HCT116 (cell line): Measurements from ENCODE around the gene TMEM42. TPM values are rescaled to one million over a fixed set of nuclear protein-coding genes. Genes with fewer than 3 reads are reported as not detected.

ENCODE experiments used
- ATAC-seq: fragments of 200-7000 bp; cut with Tn5 transposase; 2 replicates; pipeline ENCODE4 v1.9.1; 2020; ENCODE audit warnings: mild to moderate bottlenecking, moderate library complexity
- BruUV-seq: library from RNA; stranded (reverse); fragments of 400-500 nt; replicated peaks from 2 replicates; lab custom pipeline; 2021; lab: Mats Ljungman, UMichigan
- CTCF ChIA-PET: fragments of 300-600 bp; sonication (Branson Sonifier 250); formaldehyde crosslinking; loops from one replicate; lab custom pipeline; 2021; ENCODE audit warnings: antibody characterized with exemption; lab: Charles Lee
- POLR2A ChIA-PET: fragments of 300-600, 350-600 bp; sonication (Branson Sonifier 250); formaldehyde crosslinking; loops from one replicate; lab custom pipeline; 2021; ENCODE audit warnings: antibody characterized with exemption; lab: Charles Lee
- RAD21 ChIA-PET, 2 experiments: fragments of 300-600 bp; sonication (Branson Sonifier 250); formaldehyde crosslinking; loops; one replicate each; lab custom pipeline; 2023; ENCODE audit warnings: low total read pairs in 2 of 2; ENCODE audit not compliant: uncharacterized antibody in 2 of 2, unreplicated experiment in 2 of 2, low non-redundant PET in 1 of 2; lab: Charles Lee
- DNase-seq: peaks from one replicate; pipeline ENCODE4 v3.0.0-alpha.2; 2010; ENCODE audit warnings: low read depth, low spot score
- H2AFZ ChIP-seq: fragments of 200-600 bp; shearing (Covaris generic), sonication (generic); 2 replicates; pipeline ENCODE4 v1.6.1; 2017; ENCODE audit warnings: low read depth, mixed run types, mixed read lengths, antibody characterized with exemption, low read length; ENCODE audit not compliant: poor library complexity, severe bottlenecking
- H3K27ac ChIP-seq: 2 replicates; pipeline ENCODE4 v1.5.1; 2012; ENCODE audit warnings: low read depth, low read length
- H3K27me3 ChIP-seq: fragments of 200-600 bp; sonication (generic); 2 replicates; pipeline ENCODE4 v1.6.1; 2016; ENCODE audit warnings: mixed run types, low read length, mixed read lengths; ENCODE audit not compliant: insufficient read depth
- H3K36me3 ChIP-seq, 2 experiments: fragments of 200-500 bp in 1 of 2; fragments of 200-600 bp in 1 of 2; sonication (Bioruptor generic) in 1 of 2; sonication (generic) in 1 of 2; 2 replicates each; pipeline versions ENCODE4 v1.5.1 to v1.6.1; 2014 to 2016; ENCODE audit warnings: low read length in 2 of 2, inconsistent platforms in 1 of 2, mixed read lengths in 1 of 2, mixed run types in 1 of 2; ENCODE audit not compliant: insufficient read depth in 2 of 2, control insufficient read depth in 1 of 2
- H3K4me1 ChIP-seq, 2 experiments: fragments of 200-600 bp in 1 of 2; sonication (generic) in 1 of 2; 2 replicates each; pipeline versions ENCODE4 v1.5.1 to v1.6.1; 2012 to 2017; ENCODE audit warnings: low read length in 2 of 2, inconsistent platforms in 1 of 2, mild to moderate bottlenecking in 1 of 2, mixed read lengths in 1 of 2, mixed run types in 1 of 2, moderate library complexity in 1 of 2; ENCODE audit not compliant: insufficient read depth in 2 of 2, control insufficient read depth in 1 of 2
- H3K4me2 ChIP-seq: fragments of 200-600 bp; sonication (generic); 2 replicates; pipeline ENCODE4 v1.6.1; 2017; ENCODE audit warnings: mixed run types, low read length, mixed read lengths
- H3K4me3 ChIP-seq, 2 experiments: fragments of 200-600 bp in 1 of 2; sonication (generic) in 1 of 2; replicated peaks in 1 of 2; 2 replicates each; pipeline ENCODE4 v1.5.1; 2011 to 2016; ENCODE audit warnings: low read length in 2 of 2, control low read depth in 1 of 2, low read depth in 1 of 2, mild to moderate bottlenecking in 1 of 2, mixed read lengths in 1 of 2, mixed run types in 1 of 2
- H3K79me2 ChIP-seq: fragments of 200-600 bp; sonication (generic); 2 replicates; pipeline ENCODE4 v1.6.1; 2017; ENCODE audit warnings: mild to moderate bottlenecking, mixed run types, low read length, moderate library complexity, mixed read lengths; ENCODE audit not compliant: insufficient read depth
- H3K9ac ChIP-seq: fragments of 200-600 bp; sonication (generic); 2 replicates; pipeline ENCODE4 v1.6.1; 2016; ENCODE audit warnings: low read length, mixed read lengths
- H3K9me2 ChIP-seq: fragments of 200-600 bp; sonication (generic), shearing (Covaris generic); 2 replicates; pipeline ENCODE4 v1.6.1; 2017; ENCODE audit warnings: mixed run types, mild to moderate bottlenecking, moderate library complexity; ENCODE audit not compliant: insufficient read depth
- H3K9me3 ChIP-seq, 2 experiments: fragments of 200-500 bp in 1 of 2; fragments of 200-600 bp in 1 of 2; sonication (Bioruptor generic) in 1 of 2; sonication (generic) in 1 of 2; 2 replicates each; pipeline ENCODE4 v1.6.1; 2014 to 2017; ENCODE audit warnings: low read length in 2 of 2, mixed read lengths in 2 of 2, inconsistent platforms in 1 of 2, low read depth in 1 of 2, mild to moderate bottlenecking in 1 of 2, mixed run types in 1 of 2, moderate library complexity in 1 of 2; ENCODE audit not compliant: control insufficient read depth in 1 of 2, insufficient read depth in 1 of 2
- H4K20me1 ChIP-seq: fragments of 200-600 bp; sonication (generic), shearing (Covaris generic); 2 replicates; pipeline ENCODE4 v1.6.1; 2017; ENCODE audit warnings: mixed run types, mild to moderate bottlenecking, moderate library complexity; ENCODE audit not compliant: insufficient read depth
- CBX3 ChIP-seq: IDR thresholded peaks from 2 replicates; pipeline ENCODE4 v1.6.1; 2012; ENCODE audit warnings: low read depth
- EZH2 ChIP-seq: fragments of 200-600 bp; sonication (generic); IDR thresholded peaks from 2 replicates; pipeline ENCODE4 v1.6.1; 2017; ENCODE audit warnings: antibody characterized with exemption, mixed run types
- FOSL1 ChIP-seq: IDR thresholded peaks from 2 replicates; pipeline ENCODE4 v1.6.1; 2012; ENCODE audit warnings: low read depth
- JUND ChIP-seq: IDR thresholded peaks from 2 replicates; pipeline ENCODE4 v1.6.1; 2012
- POLR2A ChIP-seq: IDR thresholded peaks from 2 replicates; pipeline ENCODE4 v1.7.0; 2011; ENCODE audit warnings: borderline replicate concordance; ENCODE audit not compliant: insufficient read depth, insufficient read length; ENCODE audit errors: extremely low read depth
- SP1 ChIP-seq: IDR thresholded peaks from 2 replicates; pipeline ENCODE4 v1.6.1; 2012; ENCODE audit warnings: low read depth
- ZFX ChIP-seq: fragments of 450-650 bp; IDR thresholded peaks from 2 replicates; pipeline ENCODE4 v1.6.1; 2017
- intact Hi-C: fragments of 100-400 bp; cut with micrococcal nuclease; formaldehyde crosslinking; loops from 2 replicates; pipeline ENCODE4 v1.10.0; 2022
- total RNA-seq: library from RNA; stranded (reverse); gene quantifications from one replicate; pipeline ENCODE4 v1.2.1, GENCODE V29; 2021; ENCODE audit not compliant: unreplicated experiment
- TF ChIP-seq, protein P1 (sequence below): IDR thresholded peaks from 2 replicates; pipeline ENCODE4 v1.6.1; 2012; ENCODE audit warnings: low read depth
- TF ChIP-seq, protein P2 (sequence below): IDR thresholded peaks from 2 replicates; pipeline ENCODE4 v1.6.1; 2012
- TF ChIP-seq, protein P3 (sequence below): IDR thresholded peaks from 2 replicates; pipeline ENCODE4 v1.6.1; 2012

The TMEM42 gene
- total RNA-seq, 1 experiment from 2014 or later = 13.9 TPM

DNA sequence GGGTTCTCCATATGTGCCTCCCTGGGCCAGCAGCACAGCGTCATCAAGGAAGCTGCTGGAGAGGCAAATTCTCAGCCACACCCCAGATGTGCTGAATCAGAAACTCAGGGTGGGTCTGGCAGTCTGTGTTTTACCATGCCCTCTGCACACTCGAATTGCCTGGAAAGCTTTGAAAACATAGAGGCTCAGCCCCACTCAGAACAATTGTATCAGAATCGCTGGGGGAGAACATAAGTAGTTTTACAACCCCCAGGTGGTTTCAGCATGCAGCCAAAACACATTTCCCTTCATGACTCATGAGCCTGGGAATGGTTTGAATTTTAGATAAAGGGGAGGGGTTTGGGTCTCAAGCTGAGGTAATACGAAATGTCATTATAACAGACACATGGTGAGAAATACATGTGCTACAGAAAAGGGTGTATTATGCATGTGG, 22.3 kb downstream of the TMEM42 start:
- Histone ChIP-seq H3K4me3 (peak overlapping the region in 1 of 2 experiments; percentile 16; a peak in 2 of 4 replicates), H3K9me3 (no peaks in the 10 kb centered on the region), H2AFZ (peak overlapping the region; percentile 64), H4K20me1 (no peaks in the 10 kb centered on the region), H3K27ac (peak overlapping the region; percentile 54), H3K9me2 (no peaks in the 10 kb centered on the region), H3K4me2 (peak overlapping the region; percentile 83), H3K36me3 (no peaks in the 10 kb centered on the region), H3K4me1 (peaks cover 40 to 51% of the 10 kb centered on the region in 2 experiments), H3K79me2 (no peaks in the 10 kb centered on the region), H3K9ac (peak overlapping the region; percentile 59), H3K27me3 (no peaks in the 10 kb centered on the region)
- POLR2A ChIA-PET = no interaction called here
- BruUV-seq = no TSS peak
- CTCF ChIA-PET = no interaction called here
- no peak for TF ChIP-seq EZH2
- no peak for TF ChIP-seq ZFX
- TF ChIP-seq CBX3 = peak; percentile 34; the same call in 1 of the 2 replicates
- peak; percentile 33; the same call in 1 of the 2 replicates for TF ChIP-seq SP1
- TF ChIP-seq, protein P1, sequence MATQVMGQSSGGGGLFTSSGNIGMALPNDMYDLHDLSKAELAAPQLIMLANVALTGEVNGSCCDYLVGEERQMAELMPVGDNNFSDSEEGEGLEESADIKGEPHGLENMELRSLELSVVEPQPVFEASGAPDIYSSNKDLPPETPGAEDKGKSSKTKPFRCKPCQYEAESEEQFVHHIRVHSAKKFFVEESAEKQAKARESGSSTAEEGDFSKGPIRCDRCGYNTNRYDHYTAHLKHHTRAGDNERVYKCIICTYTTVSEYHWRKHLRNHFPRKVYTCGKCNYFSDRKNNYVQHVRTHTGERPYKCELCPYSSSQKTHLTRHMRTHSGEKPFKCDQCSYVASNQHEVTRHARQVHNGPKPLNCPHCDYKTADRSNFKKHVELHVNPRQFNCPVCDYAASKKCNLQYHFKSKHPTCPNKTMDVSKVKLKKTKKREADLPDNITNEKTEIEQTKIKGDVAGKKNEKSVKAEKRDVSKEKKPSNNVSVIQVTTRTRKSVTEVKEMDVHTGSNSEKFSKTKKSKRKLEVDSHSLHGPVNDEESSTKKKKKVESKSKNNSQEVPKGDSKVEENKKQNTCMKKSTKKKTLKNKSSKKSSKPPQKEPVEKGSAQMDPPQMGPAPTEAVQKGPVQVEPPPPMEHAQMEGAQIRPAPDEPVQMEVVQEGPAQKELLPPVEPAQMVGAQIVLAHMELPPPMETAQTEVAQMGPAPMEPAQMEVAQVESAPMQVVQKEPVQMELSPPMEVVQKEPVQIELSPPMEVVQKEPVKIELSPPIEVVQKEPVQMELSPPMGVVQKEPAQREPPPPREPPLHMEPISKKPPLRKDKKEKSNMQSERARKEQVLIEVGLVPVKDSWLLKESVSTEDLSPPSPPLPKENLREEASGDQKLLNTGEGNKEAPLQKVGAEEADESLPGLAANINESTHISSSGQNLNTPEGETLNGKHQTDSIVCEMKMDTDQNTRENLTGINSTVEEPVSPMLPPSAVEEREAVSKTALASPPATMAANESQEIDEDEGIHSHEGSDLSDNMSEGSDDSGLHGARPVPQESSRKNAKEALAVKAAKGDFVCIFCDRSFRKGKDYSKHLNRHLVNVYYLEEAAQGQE = no peak
- TF ChIP-seq JUND = peak; percentile 57
- TF ChIP-seq POLR2A = no peak
- TF ChIP-seq, protein P2, sequence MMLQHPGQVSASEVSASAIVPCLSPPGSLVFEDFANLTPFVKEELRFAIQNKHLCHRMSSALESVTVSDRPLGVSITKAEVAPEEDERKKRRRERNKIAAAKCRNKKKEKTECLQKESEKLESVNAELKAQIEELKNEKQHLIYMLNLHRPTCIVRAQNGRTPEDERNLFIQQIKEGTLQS = no peak
- peak; percentile 67 for TF ChIP-seq FOSL1
- TF ChIP-seq, protein P3, sequence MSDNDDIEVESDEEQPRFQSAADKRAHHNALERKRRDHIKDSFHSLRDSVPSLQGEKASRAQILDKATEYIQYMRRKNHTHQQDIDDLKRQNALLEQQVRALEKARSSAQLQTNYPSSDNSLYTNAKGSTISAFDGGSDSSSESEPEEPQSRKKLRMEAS = peak; percentile 64
- peak; percentile 35 for DNase-seq
- RAD21 ChIA-PET = no interaction called here
- intact Hi-C loops = no loop called here
- ATAC-seq = peak; percentile 48
